ENCODE data around the gene KCNG2. TPM values are rescaled to one million over a fixed set of nuclear protein-coding genes. Genes with fewer than 3 reads are reported as not detected.

The KCNG2 gene
- total and polyA plus RNA-seq, 2 of the 8 experiments (the other 6 are each of a cell fraction or from before 2014, with no cell fraction given) = 0.19 to 0.74 TPM

GRCh38 chr18:79848579-79849327 is 51.0 kb downstream of the KCNG2 start:
- Histone ChIP-seq H3K4me2 (ENCODE audit: insufficient read depth in 1 of 2, low read depth in 2 of 2, low read length in 2 of 2) (no peak overlapping the region), H2BK20ac (ENCODE audit: low read length) (no peak overlapping the region), H3K27ac (ENCODE audit: low read depth, low read length) (no peak overlapping the region), H4K91ac (replicated peaks; ENCODE audit: insufficient read length, low read length) (no peak overlapping the region), H3K23me2 (ENCODE audit: low read depth, low read length) (0 out of 2 replicates have a peak, but pooled peaks cover 3% of the 10 kb centered on the region), H4K20me1 (replicated peaks in 1 of 2; ENCODE audit: control insufficient read depth in 1 of 2, insufficient read depth in 2 of 2, low read length in 2 of 2) (peaks cover 2 to 3% of the 10 kb centered on the region in 2 experiments), H3K79me1 (ENCODE audit: low read depth, low read length) (no peaks in the 10 kb centered on the region), H2AK5ac (ENCODE audit: low read depth, low read length) (no peak overlapping the region), H2BK15ac (ENCODE audit: low read length) (no peak overlapping the region), H2BK12ac (ENCODE audit: low read depth, low read length) (no peak overlapping the region), H3K18ac (ENCODE audit: extremely low read depth, low read length) (no peak overlapping the region), H3K9me3 (ENCODE audit: insufficient read depth in 2 of 2, low read depth in 1 of 2, low read length in 1 of 2) (no peaks in the 10 kb centered on the region; a peak in 1 of 4 replicates), H3K4me3 (ENCODE audit: extremely low read depth in 1 of 4, insufficient read depth in 2 of 4, low read depth in 3 of 4, low read length in 4 of 4) (no peak overlapping the region), H3K79me2 (ENCODE audit: control insufficient read depth in 1 of 2, insufficient read depth in 2 of 2, low read length in 2 of 2) (no peaks in the 10 kb centered on the region), H2BK5ac (ENCODE audit: low read depth, low read length) (no peak overlapping the region), H4K5ac (ENCODE audit: insufficient read length, low read depth, low read length) (no peak overlapping the region), H3K4ac (replicated peaks; ENCODE audit: insufficient read length, low read depth, low read length) (no peak overlapping the region), H3K27me3 (replicated peaks in 1 of 4; ENCODE audit: control insufficient read depth in 3 of 4, extremely low read depth in 1 of 4, insufficient read depth in 3 of 4, low read length in 3 of 4) (no peaks in the 10 kb centered on the region), H2AFZ (ENCODE audit: low read length) (no peak overlapping the region), H3K56ac (replicated peaks; ENCODE audit: insufficient read length, low read depth, low read length) (no peak overlapping the region), H3K4me1 (replicated peaks in 1 of 4; ENCODE audit: control insufficient read depth in 3 of 4, insufficient read depth in 4 of 4, low read length in 3 of 4) (no peaks in the 10 kb centered on the region; a peak in 1 of 7 replicates), H3K14ac (ENCODE audit: insufficient read length) (no peak overlapping the region), H4K8ac (ENCODE audit: extremely low read depth, insufficient read depth, low read length) (no peak overlapping the region), H3K9ac (replicated peaks in 1 of 4; ENCODE audit: extremely low read depth in 1 of 4, low read depth in 3 of 4, low read length in 3 of 4) (no peak overlapping the region), H2BK120ac (replicated peaks; ENCODE audit: low read depth, low read length) (no peak overlapping the region), H3K36me3 (ENCODE audit: control insufficient read depth in 2 of 4, insufficient read depth in 4 of 4, low read length in 3 of 4) (no peaks in the 10 kb centered on the region), H3K23ac (ENCODE audit: insufficient read length) (no peak overlapping the region)
- ChIA-PET CTCF (ENCODE audit: partially characterized antibody) (no interaction called here), POLR2A (ENCODE audit: partially characterized antibody) (no interaction called here)
- FAIRE-seq (no peak), DNase-seq (ENCODE audit: low read depth in 1 of 2, low spot score in 2 of 2) (peak in 1 of 2 experiments; percentile 47)
- 93% methylated on average over 31 of the region's 45 CpGs; no CpG with 5 or more reads in 1 of the 2 experiments for WGBS, 2 experiments (ENCODE audit: extremely low coverage in 1 of 2, insufficient coverage in 1 of 2, insufficient read length in 1 of 2, insufficient replicate concordance in 2 of 2, low coverage in 1 of 2, low lambda C conversion rate in 2 of 2, missing lambda C conversion rate in 1 of 2)
- no peak for TF ChIP-seq CTBP2 (IDR thresholded peaks at IDR 0.05; ENCODE audit: borderline replicate concordance, insufficient read depth, insufficient read length, low read length)
- no peak for TF ChIP-seq YY1 (IDR thresholded peaks at IDR 0.05; ENCODE audit: low read depth, low read length)
- no peak for TF ChIP-seq SIN3A (conservative IDR thresholded peaks at IDR 0.05 in 1 of 2, IDR thresholded peaks at IDR 0.05 in 1 of 2; ENCODE audit: low read depth in 1 of 2, low read length in 2 of 2)
- no peak for TF ChIP-seq RNF2 (IDR thresholded peaks at IDR 0.05; ENCODE audit: borderline replicate concordance, low read depth, low read length, missing control alignments, poor library complexity, severe bottlenecking)
- no peak for TF ChIP-seq POLR2AphosphoS5 (IDR thresholded peaks at IDR 0.05; ENCODE audit: low read depth, low read length)
- TF ChIP-seq KDM5A (IDR thresholded peaks at IDR 0.05; ENCODE audit: low read length) = no peak
- no peak for TF ChIP-seq SIX5 (IDR thresholded peaks at IDR 0.05; ENCODE audit: low read depth, low read length)
- TF ChIP-seq TAF7 (optimal IDR thresholded peaks at IDR 0.05; ENCODE audit: borderline replicate concordance, low read depth, low read length) = no peak
- TF ChIP-seq SUZ12 (IDR thresholded peaks at IDR 0.05; ENCODE audit: low read length) = no peak
- no peak for TF ChIP-seq SP2 (IDR thresholded peaks at IDR 0.05; ENCODE audit: low read length)
- no peak for TF ChIP-seq BCL11A (IDR thresholded peaks at IDR 0.05; ENCODE audit: low read depth in 2 of 2, low read length in 2 of 2)
- no peak for TF ChIP-seq POLR2A (IDR thresholded peaks at IDR 0.05; ENCODE audit: control extremely low read depth in 1 of 2, low read depth in 2 of 2, low read length in 2 of 2)
- no peak for TF ChIP-seq BACH1 (IDR thresholded peaks at IDR 0.05; ENCODE audit: low read length)

All from H1 (cell line).